ENCODE results near the gene SP5.
"Not testable (repeated sequence)": the region's sequence is repeated elsewhere in the genome, so short reads cannot be mapped to it uniquely, and the experiment has no call there.

SP5 gene

DNA sequence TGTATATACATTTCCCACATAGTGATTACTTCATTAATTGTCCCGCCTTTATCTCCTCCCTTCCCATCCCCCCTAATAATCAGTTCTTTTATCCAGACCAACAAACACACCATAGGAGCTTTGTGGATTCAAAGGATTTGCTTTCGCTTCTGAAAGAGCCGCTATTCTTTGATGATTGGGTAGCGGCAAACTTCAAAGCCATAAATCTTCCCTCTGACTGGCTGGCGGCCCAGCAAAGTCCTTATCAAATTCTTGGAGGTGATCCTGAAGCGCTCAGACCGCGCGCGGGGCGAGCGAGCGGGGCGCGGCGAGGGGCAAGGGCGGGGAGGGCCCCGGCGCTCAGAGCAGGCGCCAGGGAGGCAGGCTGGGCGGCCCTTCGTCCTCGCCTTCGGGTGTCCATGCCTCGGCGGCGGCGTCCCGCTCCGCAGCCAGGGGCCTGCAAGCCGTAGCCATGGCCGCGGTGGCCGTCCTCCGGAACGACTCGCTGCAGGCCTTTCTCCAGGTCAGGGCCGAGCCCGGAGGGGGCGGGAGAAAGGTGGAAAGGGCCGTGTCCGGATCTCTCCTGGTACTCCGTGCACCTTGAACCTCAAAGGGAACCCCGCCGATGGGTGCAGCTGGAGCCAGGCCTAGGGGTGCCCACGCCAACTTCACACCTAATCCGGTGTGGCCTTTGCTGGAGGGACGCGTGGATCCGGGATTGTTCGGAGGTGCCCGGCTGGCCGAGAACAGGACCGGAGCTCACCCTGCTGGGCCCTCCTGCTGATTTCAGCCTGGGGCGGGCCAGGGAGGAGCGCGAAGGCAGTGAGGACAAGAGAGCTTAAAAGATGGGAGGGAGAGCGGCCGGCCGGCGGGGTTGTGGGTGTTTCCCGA lies at the start of gene SP5:
Gene SP5 (plus strand): TSS at position 276 of the 870 bp plus-strand sequence. CDS start 176 bp downstream, at position 452.
- Mint-ChIP-seq H3K27me3 (peaks cover 73% of the 10 kb centered on the region), H3K9me3 (no peaks in the 10 kb centered on the region), H3K36me3 (ENCODE audit: low read depth) (no peaks in the 10 kb centered on the region), H3K4me1 (ENCODE audit: low read depth) (peaks cover 34% of the 10 kb centered on the region), H3K4me3 (peak within 1 kb of the TSS; percentile 75), H3K27ac (peak within 1 kb of the TSS; percentile 38)

DNA sequence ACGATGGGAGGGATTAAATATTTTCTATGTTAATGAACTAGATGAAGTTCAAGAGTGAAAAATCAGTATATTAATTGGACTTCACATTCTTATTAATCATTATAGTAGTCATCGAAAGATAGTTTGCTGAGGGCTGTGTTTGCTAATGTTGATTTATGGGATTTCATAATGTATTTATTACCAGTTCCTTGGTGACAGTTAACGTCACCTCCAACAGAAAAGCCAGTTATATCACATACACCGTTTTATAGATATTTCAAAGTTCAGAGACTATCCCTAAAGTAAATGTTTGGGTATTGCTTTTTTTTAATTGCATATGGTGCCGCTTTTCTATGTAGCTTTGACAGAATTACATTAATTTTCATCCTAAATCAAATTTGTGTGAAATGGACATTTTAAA lies 49.4 kb upstream of the SP5 start:
- Mint-ChIP-seq H3K36me3 (ENCODE audit: low read depth) (no peaks in the 10 kb centered on the region), H3K4me1 (ENCODE audit: low read depth) (no peaks in the 10 kb centered on the region), H3K4me3 (no peak overlapping the region), H3K27me3 (peaks cover 8% of the 10 kb centered on the region), H3K9me3 (no peaks in the 10 kb centered on the region), H3K27ac (no peak overlapping the region)

DNA sequence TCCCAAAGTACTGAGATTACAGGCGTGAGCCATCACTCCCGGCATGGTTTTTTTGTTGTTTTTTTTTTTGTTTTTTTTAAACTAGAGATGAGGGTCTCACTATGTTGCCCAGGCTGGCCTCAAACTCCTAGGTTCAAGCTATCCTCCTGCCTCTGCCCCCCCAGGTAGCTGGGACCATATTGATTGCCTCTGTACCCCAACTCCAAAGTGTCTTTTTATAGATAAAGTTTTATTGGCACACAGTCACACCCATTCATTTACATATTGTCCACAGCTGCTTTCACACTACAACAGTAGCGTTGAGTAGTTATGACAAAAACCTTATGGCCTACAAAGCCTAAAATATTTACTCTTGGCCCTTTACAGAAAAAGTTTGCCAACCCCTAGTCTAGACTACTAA lies 45.2 kb upstream of the SP5 start:
- peaks cover 7% of the 10 kb centered on the region for H3K27me3 Mint-ChIP-seq
- no peaks in the 10 kb centered on the region for H3K36me3 Mint-ChIP-seq (ENCODE audit: low read depth)
- H3K4me3 Mint-ChIP-seq, result no peak overlapping the region
- H3K9me3 Mint-ChIP-seq, result no peaks in the 10 kb centered on the region
- H3K4me1 Mint-ChIP-seq (ENCODE audit: low read depth), result no peaks in the 10 kb centered on the region
- no peak overlapping the region for H3K27ac Mint-ChIP-seq

DNA sequence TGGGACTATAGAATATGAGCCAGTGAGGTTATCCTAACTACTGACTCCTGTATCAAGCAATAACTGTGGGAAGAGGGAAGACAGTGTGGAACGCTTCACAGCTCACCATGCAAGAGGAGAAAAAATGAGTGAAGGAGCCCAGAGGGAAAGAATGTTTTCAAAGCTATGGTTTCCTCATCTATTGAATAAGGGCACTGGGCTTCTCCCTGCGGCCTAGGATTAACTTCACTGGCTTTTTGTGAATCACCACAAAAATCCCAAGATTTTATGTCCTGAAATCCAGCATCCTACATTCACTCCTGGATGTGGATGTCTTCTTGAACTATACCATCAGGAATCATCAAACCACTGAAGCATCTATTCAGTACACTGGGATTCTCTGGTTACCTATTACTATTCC lies 44.5 kb upstream of the SP5 start:
- H3K9me3 Mint-ChIP-seq, result no peaks in the 10 kb centered on the region
- H3K36me3 Mint-ChIP-seq (ENCODE audit: low read depth), result no peaks in the 10 kb centered on the region
- H3K27me3 Mint-ChIP-seq, result peaks cover 4% of the 10 kb centered on the region
- no peak overlapping the region for H3K27ac Mint-ChIP-seq
- no peaks in the 10 kb centered on the region for H3K4me1 Mint-ChIP-seq (ENCODE audit: low read depth)
- H3K4me3 Mint-ChIP-seq, result no peak overlapping the region

DNA sequence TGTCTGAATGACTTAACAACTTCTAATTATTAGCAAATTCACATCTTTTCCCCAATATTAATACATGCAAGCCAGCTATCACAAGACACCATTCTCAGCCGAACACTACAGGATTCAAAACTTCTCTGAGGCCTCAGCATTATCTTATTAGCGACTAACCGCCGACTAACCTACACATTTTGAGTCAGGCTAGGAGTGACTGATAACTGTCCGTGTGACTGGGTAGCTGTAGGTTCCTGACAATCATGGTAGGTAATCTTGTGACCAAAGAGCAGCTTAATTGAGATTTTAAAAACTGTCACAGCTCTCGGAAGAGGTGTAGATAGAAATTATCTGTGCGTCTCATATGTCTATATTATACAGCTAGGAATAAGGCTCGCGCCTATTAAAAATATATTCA lies 44.1 kb upstream of the SP5 start:
- Mint-ChIP-seq H3K4me3 (no peak overlapping the region), H3K27ac (no peak overlapping the region), H3K4me1 (ENCODE audit: low read depth) (no peaks in the 10 kb centered on the region), H3K9me3 (no peaks in the 10 kb centered on the region), H3K36me3 (ENCODE audit: low read depth) (no peaks in the 10 kb centered on the region), H3K27me3 (peaks cover 4% of the 10 kb centered on the region)

DNA sequence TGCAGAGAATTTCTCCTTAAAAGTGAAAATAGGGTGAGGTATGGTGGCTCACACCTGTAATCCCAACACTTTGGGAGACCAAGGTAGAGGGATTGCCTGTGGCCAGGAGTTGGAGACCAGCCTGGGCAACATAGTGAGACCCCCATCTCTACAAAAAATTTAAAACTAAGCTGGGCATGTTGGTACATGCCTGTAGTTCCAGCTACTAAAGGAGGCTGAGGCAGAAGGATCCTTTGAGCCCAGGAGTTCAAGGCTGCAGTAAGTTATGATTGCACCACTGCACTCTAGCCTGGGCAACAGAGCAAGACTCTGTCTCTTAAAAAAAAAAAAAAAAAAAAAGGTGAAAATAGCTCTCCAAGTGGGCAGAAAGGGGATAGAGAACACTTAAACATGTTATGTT lies 40.9 kb upstream of the SP5 start:
- not testable (repeated sequence) for H3K27ac Mint-ChIP-seq; H3K4me3 Mint-ChIP-seq; H3K9me3 Mint-ChIP-seq; H3K27me3 Mint-ChIP-seq; H3K4me1 Mint-ChIP-seq (ENCODE audit: low read depth); H3K36me3 Mint-ChIP-seq (ENCODE audit: low read depth)

DNA sequence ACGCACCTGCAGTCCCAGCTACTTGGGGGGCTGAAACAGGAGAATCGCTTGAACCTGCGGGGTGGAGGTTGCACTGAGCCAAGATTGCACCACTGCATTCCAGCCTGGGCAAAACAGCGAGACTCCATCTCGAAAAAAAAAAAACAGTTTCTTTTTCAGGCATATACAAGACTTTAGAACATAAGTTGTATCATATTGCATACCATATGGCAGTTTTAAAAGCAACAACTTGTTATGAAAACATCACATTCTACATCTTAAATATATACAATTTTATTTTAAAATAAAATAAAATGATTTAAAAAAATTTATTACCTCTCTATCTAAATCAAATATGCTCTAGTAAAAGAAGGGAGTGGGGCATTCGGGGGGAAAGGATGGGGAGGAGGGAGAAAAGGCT lies 39.4 kb upstream of the SP5 start:
- no peaks in the 10 kb centered on the region for H3K36me3 Mint-ChIP-seq (ENCODE audit: low read depth)
- H3K27me3 Mint-ChIP-seq, result peaks cover 4% of the 10 kb centered on the region
- no peak overlapping the region for H3K4me3 Mint-ChIP-seq
- H3K27ac Mint-ChIP-seq, result no peak overlapping the region
- no peaks in the 10 kb centered on the region for H3K9me3 Mint-ChIP-seq
- no peaks in the 10 kb centered on the region for H3K4me1 Mint-ChIP-seq (ENCODE audit: low read depth)

DNA sequence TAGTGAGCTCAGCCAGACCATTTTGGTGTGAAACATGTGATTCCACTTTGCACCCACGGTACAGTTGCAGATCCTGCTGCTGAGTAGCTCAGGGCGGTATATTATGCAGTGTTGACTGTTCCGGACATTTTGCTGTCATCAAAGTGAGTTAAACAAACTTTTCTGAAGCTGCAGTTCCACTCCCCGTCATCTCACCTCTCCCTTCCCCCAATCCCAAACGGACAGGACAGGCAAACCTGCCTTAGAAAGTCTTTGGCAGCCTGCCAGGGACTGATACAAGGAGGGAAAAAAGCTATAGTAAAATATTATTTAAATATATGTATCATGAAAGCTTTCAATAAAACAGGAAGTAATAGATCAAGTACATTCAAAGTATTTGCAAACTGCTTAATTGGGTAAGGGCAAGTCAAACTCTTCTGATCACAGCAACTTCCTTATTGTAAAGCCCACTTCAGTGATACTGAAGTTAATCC lies 35.5 kb upstream of the SP5 start:
- Mint-ChIP-seq H3K4me3 (no peak overlapping the region), H3K9me3 (no peaks in the 10 kb centered on the region), H3K36me3 (ENCODE audit: low read depth) (no peaks in the 10 kb centered on the region), H3K27me3 (peaks cover 3% of the 10 kb centered on the region), H3K4me1 (ENCODE audit: low read depth) (no peaks in the 10 kb centered on the region), H3K27ac (no peak overlapping the region)

DNA sequence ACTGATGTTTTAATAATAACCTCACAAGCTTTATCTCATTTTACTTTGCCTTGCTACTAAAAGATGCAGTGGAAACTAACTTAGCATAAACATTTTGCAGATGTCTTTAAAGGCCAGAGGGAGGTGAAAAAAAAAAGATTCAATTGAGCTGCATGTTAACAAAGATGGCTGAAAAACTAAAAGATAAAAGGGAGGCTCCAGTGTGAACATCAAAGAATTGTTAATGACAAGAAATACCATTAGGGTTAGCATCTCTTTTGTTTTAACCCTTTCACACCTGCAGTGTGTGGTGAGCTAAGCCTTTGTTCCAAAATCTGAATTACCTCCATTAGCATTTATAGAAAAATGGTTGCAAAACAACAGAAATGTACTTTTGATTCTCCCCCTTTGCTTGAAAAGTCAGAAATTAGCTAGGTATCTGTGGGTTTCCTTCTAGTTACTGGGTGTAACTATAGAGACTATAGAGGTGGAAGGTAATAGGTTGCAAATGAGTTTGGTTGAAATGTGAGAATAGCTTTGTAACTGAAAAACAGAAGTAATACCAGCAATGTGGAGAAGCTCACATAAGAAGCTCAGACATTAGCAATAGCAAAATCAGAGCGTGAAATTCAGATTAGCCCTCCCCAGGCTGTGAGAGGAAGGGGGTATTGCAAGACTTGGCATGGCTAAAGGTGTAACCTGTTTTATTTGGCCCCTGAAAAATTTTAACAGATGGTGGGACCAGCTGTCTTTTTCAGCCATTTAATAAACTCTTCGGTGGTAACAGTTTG lies 34.8 kb upstream of the SP5 start:
- Mint-ChIP-seq H3K27ac (no peak overlapping the region), H3K4me3 (no peak overlapping the region), H3K9me3 (no peaks in the 10 kb centered on the region), H3K4me1 (ENCODE audit: low read depth) (no peaks in the 10 kb centered on the region), H3K36me3 (ENCODE audit: low read depth) (no peaks in the 10 kb centered on the region), H3K27me3 (peaks cover 7% of the 10 kb centered on the region)

DNA sequence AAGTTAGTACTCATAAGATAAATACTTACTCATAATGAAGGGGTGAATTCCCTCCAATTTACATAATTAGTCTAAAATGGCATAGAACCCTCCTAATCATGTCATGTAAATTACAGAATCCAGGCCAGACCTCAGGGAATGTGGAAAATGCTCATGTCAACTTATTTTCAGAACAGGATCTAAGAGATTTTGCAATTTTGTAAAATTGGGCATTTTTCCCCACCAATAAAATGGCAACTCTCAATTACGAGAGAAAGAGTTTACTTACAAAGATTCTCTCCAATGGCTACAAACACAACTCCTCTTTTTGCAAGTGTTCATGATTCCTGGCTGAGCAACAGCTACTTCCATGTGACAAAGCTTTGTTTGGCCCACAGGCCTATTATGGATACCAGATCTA lies 33.8 kb upstream of the SP5 start:
- Mint-ChIP-seq H3K4me3 (no peak overlapping the region), H3K27me3 (peaks cover 7% of the 10 kb centered on the region), H3K36me3 (ENCODE audit: low read depth) (no peaks in the 10 kb centered on the region), H3K9me3 (no peaks in the 10 kb centered on the region), H3K27ac (no peak overlapping the region), H3K4me1 (ENCODE audit: low read depth) (no peaks in the 10 kb centered on the region)

DNA sequence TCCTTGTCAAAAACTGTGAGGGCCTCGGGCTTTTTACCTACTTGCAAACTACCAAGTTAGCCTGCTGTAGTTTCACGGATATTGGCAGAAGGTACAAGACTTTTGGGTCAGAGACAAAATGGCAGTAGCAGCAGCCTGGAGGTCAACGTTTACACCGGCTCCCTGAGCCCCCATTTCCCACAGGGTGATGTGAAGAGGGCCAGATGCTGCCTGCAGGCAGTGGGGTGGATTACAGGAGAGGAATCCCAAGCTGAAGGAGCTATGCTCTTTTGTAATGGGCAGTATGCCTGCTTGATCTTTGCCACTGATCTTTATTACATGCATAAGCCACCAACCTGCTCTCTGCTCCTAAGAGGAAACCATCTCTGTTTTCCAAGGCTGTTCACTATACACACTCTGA lies 29.5 kb upstream of the SP5 start:
- no peak overlapping the region for H3K4me3 Mint-ChIP-seq
- no peaks in the 10 kb centered on the region for H3K36me3 Mint-ChIP-seq (ENCODE audit: low read depth)
- H3K27me3 Mint-ChIP-seq, result peaks cover 7% of the 10 kb centered on the region
- no peaks in the 10 kb centered on the region for H3K9me3 Mint-ChIP-seq
- H3K27ac Mint-ChIP-seq, result no peak overlapping the region
- H3K4me1 Mint-ChIP-seq (ENCODE audit: low read depth), result no peaks in the 10 kb centered on the region

DNA sequence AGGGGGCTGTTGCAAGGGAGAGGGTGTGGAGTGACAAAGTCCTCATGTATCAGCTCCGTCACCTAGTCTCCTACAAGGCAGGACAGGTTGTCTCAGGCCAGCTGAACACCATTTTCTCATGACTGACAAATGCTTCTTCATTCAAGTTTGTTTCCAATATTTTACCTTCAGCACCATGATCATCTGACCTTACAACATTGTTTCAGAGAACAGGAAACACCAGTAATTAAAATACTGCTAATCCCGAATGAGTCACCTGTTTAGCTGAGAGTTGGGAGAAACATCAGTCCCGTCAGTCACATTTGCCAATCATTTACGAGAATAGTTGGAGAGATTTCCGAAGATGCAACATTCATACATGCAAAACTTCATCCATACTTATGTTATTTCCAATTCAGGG lies 25.7 kb upstream of the SP5 start:
- Mint-ChIP-seq H3K36me3 (ENCODE audit: low read depth) (no peaks in the 10 kb centered on the region), H3K4me1 (ENCODE audit: low read depth) (no peaks in the 10 kb centered on the region), H3K27me3 (peaks cover 11% of the 10 kb centered on the region), H3K4me3 (no peak overlapping the region), H3K27ac (no peak overlapping the region), H3K9me3 (no peaks in the 10 kb centered on the region)

DNA sequence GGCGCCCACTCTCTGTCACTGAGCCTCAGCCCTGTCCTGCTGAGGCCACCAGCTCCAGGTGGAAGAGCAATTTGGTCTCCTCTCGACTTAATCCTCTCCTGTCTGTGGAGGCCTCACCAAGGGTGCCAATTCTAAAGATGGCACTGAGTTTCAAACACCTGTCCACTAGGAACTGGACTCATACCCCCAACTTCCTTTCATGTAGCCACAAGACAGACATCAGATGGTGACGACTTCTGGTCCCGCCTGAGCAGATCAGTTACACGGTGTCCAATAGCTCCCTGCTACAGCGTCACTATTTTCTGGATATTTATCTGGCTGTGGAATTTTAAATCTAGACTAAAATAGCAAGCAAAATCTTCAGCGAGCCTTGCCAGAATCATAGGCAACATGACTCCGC lies 24.5 kb upstream of the SP5 start:
- Mint-ChIP-seq H3K36me3 (ENCODE audit: low read depth) (no peaks in the 10 kb centered on the region), H3K9me3 (no peaks in the 10 kb centered on the region), H3K4me1 (ENCODE audit: low read depth) (no peaks in the 10 kb centered on the region), H3K4me3 (no peak overlapping the region), H3K27ac (no peak overlapping the region), H3K27me3 (peaks cover 7% of the 10 kb centered on the region)

DNA sequence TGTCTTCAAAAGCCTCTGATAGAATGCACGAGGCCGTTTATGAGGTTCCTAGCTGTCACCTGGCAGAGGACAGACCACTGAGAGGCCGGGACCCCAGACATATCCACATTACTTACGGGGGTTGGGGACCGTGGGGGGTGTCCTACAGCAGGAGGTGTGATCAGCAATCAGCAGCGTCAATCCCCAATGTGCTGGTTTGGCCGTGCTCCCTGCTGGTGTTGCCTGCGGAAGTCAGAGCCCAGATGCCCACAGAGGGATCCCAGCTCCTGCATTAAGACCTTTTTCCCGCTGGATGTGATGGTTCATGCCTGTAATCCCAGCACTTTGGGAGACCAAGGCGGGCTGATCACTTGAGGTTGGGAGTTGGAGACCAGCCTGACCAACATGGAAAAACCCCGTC lies 20.8 kb upstream of the SP5 start:
- no peaks in the 10 kb centered on the region for H3K4me1 Mint-ChIP-seq (ENCODE audit: low read depth)
- H3K27me3 Mint-ChIP-seq, result peaks cover 10% of the 10 kb centered on the region
- H3K9me3 Mint-ChIP-seq, result no peaks in the 10 kb centered on the region
- no peak overlapping the region for H3K27ac Mint-ChIP-seq
- H3K4me3 Mint-ChIP-seq, result no peak overlapping the region
- no peaks in the 10 kb centered on the region for H3K36me3 Mint-ChIP-seq (ENCODE audit: low read depth)

DNA sequence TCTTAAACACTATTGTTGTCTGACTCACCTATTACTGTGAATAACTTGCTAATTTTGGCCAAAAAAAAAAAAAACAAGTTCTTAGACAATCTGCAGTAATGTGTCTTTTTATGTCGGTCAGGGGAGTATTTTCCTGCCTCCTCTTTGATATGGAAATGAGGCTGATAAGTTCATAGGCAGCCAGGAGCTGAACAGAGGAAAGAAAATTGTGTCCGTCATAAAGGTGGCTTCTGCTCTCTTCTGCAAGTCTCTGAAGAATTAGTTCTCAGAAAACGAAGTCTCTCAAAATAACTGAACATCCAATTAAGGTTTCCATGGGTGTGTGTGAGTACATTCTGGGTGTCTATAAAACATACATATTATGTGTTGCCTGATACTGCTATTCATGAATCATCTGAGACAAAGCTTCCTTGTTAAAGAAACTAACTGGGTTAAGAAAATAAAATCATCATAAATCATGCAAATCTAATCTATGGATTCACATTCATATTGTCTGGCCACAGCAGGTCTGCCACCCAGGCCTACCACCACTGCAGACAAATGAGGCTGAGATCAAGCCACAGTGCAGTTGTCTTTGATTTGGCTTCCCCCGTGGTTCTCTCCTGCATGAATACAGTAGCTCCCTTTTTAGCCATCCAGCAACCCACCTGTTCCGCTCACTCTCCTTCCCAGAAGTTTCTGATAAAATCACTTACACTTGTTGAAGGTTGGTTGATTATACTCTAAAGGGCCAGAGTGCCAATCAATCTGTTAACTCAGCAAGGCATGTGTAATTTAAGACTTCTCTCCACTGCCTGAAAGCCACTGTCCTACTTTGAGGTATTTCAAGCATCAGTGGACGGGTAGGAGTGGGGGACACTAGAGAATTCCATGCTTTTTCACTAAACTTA lies 19.4 kb upstream of the SP5 start:
- Mint-ChIP-seq H3K36me3 (ENCODE audit: low read depth) (no peaks in the 10 kb centered on the region), H3K4me1 (ENCODE audit: low read depth) (no peaks in the 10 kb centered on the region), H3K4me3 (no peak overlapping the region), H3K27me3 (peaks cover 12% of the 10 kb centered on the region), H3K9me3 (no peaks in the 10 kb centered on the region), H3K27ac (no peak overlapping the region)

Measured in stimulated activated naive CD8-positive, alpha-beta T cell treated with anti-CD3 and anti-CD28 coated beads, Interleukin-15, Interleukin-2, amounts not matched to agents 100 ng/mL and 50 ng/mL, for 24 hours (primary cell).